Loucy (cell line): ENCODE measurements around the gene KIFC3.

Experiments used
- H2AFZ ChIP-seq: fragments of 200-600 bp; sonication (generic); 2 replicates; pipeline ENCODE4 v1.6.0; 2016; ENCODE audit warnings: antibody characterized with exemption, mild to moderate bottlenecking, low read length, moderate library complexity
- H3F3A ChIP-seq: fragments of 200-600 bp; 2 replicates; pipeline ENCODE4 v1.6.0; 2016; ENCODE audit warnings: antibody characterized with exemption, low read depth, mild to moderate bottlenecking
- H3K27me3 ChIP-seq: fragments of 200-600 bp; sonication (generic); 2 replicates; pipeline ENCODE4 v1.6.1; 2014; ENCODE audit warnings: low read length, mild to moderate bottlenecking; ENCODE audit not compliant: insufficient read depth, poor library complexity, severe bottlenecking
- H3K36me3 ChIP-seq: fragments of 200-600 bp; sonication (generic); 2 replicates; pipeline ENCODE4 v1.6.1; 2016; ENCODE audit warnings: low read length; ENCODE audit not compliant: insufficient read depth
- H3K4me1 ChIP-seq: fragments of 200-600 bp; sonication (generic); 2 replicates; pipeline ENCODE4 v1.5.1; 2014; ENCODE audit warnings: low read length, mild to moderate bottlenecking; ENCODE audit not compliant: insufficient read depth, poor library complexity, severe bottlenecking
- H3K4me2 ChIP-seq: fragments of 200-600 bp; sonication (generic); 2 replicates; pipeline ENCODE4 v1.6.0; 2014; ENCODE audit warnings: antibody characterized with exemption, low read length, low read depth, mild to moderate bottlenecking; ENCODE audit not compliant: poor library complexity, severe bottlenecking
- H3K4me3 ChIP-seq: fragments of 200-600 bp; sonication (generic); 2 replicates; pipeline ENCODE4 v1.5.1; 2014; ENCODE audit warnings: low read length, mild to moderate bottlenecking, mixed read lengths; ENCODE audit not compliant: poor library complexity, severe bottlenecking
- H3K79me2 ChIP-seq: fragments of 200-600 bp; sonication (generic); 2 replicates; pipeline ENCODE4 v1.6.1; 2014; ENCODE audit warnings: low read length; ENCODE audit not compliant: insufficient read depth
- H3K9ac ChIP-seq: fragments of 200-600 bp; sonication (generic); 2 replicates; pipeline ENCODE4 v1.6.0; 2014; ENCODE audit warnings: mild to moderate bottlenecking, low read depth, low read length, moderate library complexity; ENCODE audit not compliant: poor library complexity, severe bottlenecking
- H3K9me2 ChIP-seq: fragments of 200-600 bp; sonication (generic); replicated peaks from 2 replicates; pipeline ENCODE4 v1.6.1; 2016; ENCODE audit warnings: low read depth, low read length, mixed read lengths
- H3K9me3 ChIP-seq: fragments of 200-600 bp; sonication (generic); 2 replicates; pipeline ENCODE4 v1.6.1; 2014; ENCODE audit warnings: mild to moderate bottlenecking, antibody characterized with exemption, low read length, low read depth; ENCODE audit not compliant: insufficient read depth
- H4K20me1 ChIP-seq: fragments of 200-600 bp; sonication (generic); 2 replicates; pipeline ENCODE4 v1.6.0; 2014; ENCODE audit warnings: antibody characterized with exemption, low read length, mild to moderate bottlenecking; ENCODE audit not compliant: insufficient read depth, poor library complexity, severe bottlenecking
- CTCF ChIP-seq: fragments of 200-600 bp; sonication (generic); conservative IDR thresholded peaks from 2 replicates; pipeline ENCODE4 v1.5.1; 2014; ENCODE audit warnings: mild to moderate bottlenecking, antibody characterized with exemption, low read length
- EZH2phosphoT487 ChIP-seq: fragments of 200-600 bp; IDR thresholded peaks from 2 replicates; pipeline ENCODE4 v1.6.1; 2018; ENCODE audit warnings: antibody characterized with exemption, mild to moderate bottlenecking, moderate library complexity, borderline replicate concordance

Gene KIFC3

GRCh38 chr16:57800200-57801097 is 1.8 kb downstream of the KIFC3 start:
- Histone ChIP-seq H3K36me3 (no peaks in the 10 kb centered on the region), H3K79me2 (no peaks in the 10 kb centered on the region), H3K9ac (no peak overlapping the region), H3F3A (no peaks in the 10 kb centered on the region), H3K27me3 (no peaks in the 10 kb centered on the region), H3K4me3 (no peak overlapping the region), H3K4me2 (no peak overlapping the region), H2AFZ (no peak overlapping the region), H3K4me1 (peaks cover 34% of the 10 kb centered on the region), H3K9me2 (no peaks in the 10 kb centered on the region), H4K20me1 (no peaks in the 10 kb centered on the region), H3K9me3 (no peaks in the 10 kb centered on the region)
- TF ChIP-seq CTCF (no peak), EZH2phosphoT487 (no peak)

- H3K9me3 ChIP-seq: no peaks in the 10 kb centered on the region
- H4K20me1 ChIP-seq: no peaks in the 10 kb centered on the region
- H3K9ac ChIP-seq: peak overlapping the region; percentile 21
- H3K4me1 ChIP-seq: peaks cover 34% of the 10 kb centered on the region
- H2AFZ ChIP-seq: peak overlapping the region; percentile 41
- H3K36me3 ChIP-seq: no peaks in the 10 kb centered on the region
- H3K27me3 ChIP-seq: no peaks in the 10 kb centered on the region
- peak overlapping the region; percentile 43 for H3K4me2 ChIP-seq
- H3K9me2 ChIP-seq: no peaks in the 10 kb centered on the region
- H3K79me2 ChIP-seq: no peaks in the 10 kb centered on the region
- H3K4me3 ChIP-seq: peak overlapping the region; percentile 14
- no peak for TF ChIP-seq CTCF
- no peak for TF ChIP-seq EZH2phosphoT487
- H3F3A ChIP-seq: no peaks in the 10 kb centered on the region
These were observed 2.6 kb downstream of the KIFC3 start for GRCh38 chr16:57799600-57800199.

- Histone ChIP-seq H3K9me2 (no peaks in the 10 kb centered on the region), H3K4me3 (peak overlapping the region; percentile 14), H2AFZ (peak overlapping the region; percentile 41), H3K4me1 (peaks cover 34% of the 10 kb centered on the region), H4K20me1 (no peaks in the 10 kb centered on the region), H3F3A (no peaks in the 10 kb centered on the region), H3K4me2 (peak overlapping the region; percentile 43), H3K36me3 (no peaks in the 10 kb centered on the region), H3K79me2 (no peaks in the 10 kb centered on the region), H3K9me3 (no peaks in the 10 kb centered on the region), H3K27me3 (no peaks in the 10 kb centered on the region), H3K9ac (peak overlapping the region; percentile 21)
- TF ChIP-seq EZH2phosphoT487: no peak
- no peak for TF ChIP-seq CTCF
These were observed 3.2 kb downstream of the KIFC3 start for GRCh38 chr16:57798953-57799599.
